BJ (cell line): ENCODE data around the gene STRN4. TPM values are rescaled to one million over a fixed set of nuclear protein-coding genes. Genes with fewer than 3 reads are reported as not detected.
"Not testable (repeated sequence)": the region's sequence is repeated elsewhere in the genome, so short reads cannot be mapped to it uniquely, and the experiment has no call there.

ENCODE experiments used
- CTCF ChIA-PET: fragments of 350-600 bp; formaldehyde crosslinking; extraction: SDS; loops from one replicate; lab custom pipeline; 2021; ENCODE audit warnings: antibody characterized with exemption, inconsistent platforms; lab: Yijun Ruan, JAX
- POLR2A ChIA-PET: fragments of 300-600 bp; sonication (Branson Sonifier 250); formaldehyde crosslinking; extraction: SDS; loops from one replicate; lab custom pipeline; 2021; ENCODE audit warnings: antibody characterized with exemption; lab: Charles Lee
- DNase-seq: peaks from one replicate; pipeline ENCODE4 v3.0.0-alpha.2; 2011; ENCODE audit warnings: low read depth
- H3K27me3 ChIP-seq: 2 replicates; pipeline ENCODE4 v1.6.0; 2011; ENCODE audit warnings: low read length; ENCODE audit not compliant: control insufficient read depth, insufficient read depth
- H3K36me3 ChIP-seq: 2 replicates; pipeline ENCODE4 v1.5.1; 2011; ENCODE audit warnings: low read length; ENCODE audit not compliant: control insufficient read depth, insufficient read depth
- H3K4me3 ChIP-seq: 2 replicates; pipeline ENCODE4 v1.5.1; 2011; ENCODE audit warnings: low read depth, mild to moderate bottlenecking, control low read depth, low read length
- CTCF ChIP-seq: IDR thresholded peaks from 2 replicates; pipeline ENCODE4 v1.5.1; 2011; ENCODE audit warnings: low read depth, mild to moderate bottlenecking, control low read depth, inconsistent platforms, low read length, moderate library complexity; ENCODE audit not compliant: insufficient read depth
- polyA plus RNA-seq: library from polyadenylated mRNA; depleted of rRNA; stranded (reverse); fragments of >200 nt; gene quantifications from 2 replicates; pipeline ENCODE4 v1.2.3, GENCODE V29; 2011

STRN4 gene
- polyA plus RNA-seq, 1 experiment: 78.6 TPM

GRCh38 chr19:46782355-46783019 lies 36.2 kb upstream of the STRN4 start:
- TF ChIP-seq CTCF: no peak
- ChIA-PET CTCF (interaction anchor here (3.7 kb wide), 1 partner anchor 58 kb away, joined by 11 read pairs; no protein-coding TSS in a partner anchor), POLR2A (no interaction called here)
- H3K36me3 ChIP-seq: peaks cover 38% of the 10 kb centered on the region
- no peak for DNase-seq
- H3K27me3 ChIP-seq: no peaks in the 10 kb centered on the region
- no peak overlapping the region for H3K4me3 ChIP-seq

GRCh38 chr19:46777956-46778645 lies 31.9 kb upstream of the STRN4 start:
- CTCF ChIA-PET: interaction anchor here (1.2 to 1.3 kb wide), 2 partner anchors 11 to 28 kb away, joined by 3 read pairs; no protein-coding TSS in a partner anchor
- H3K27me3 ChIP-seq, DNase-seq, POLR2A ChIA-PET, H3K4me3 ChIP-seq: not testable (repeated sequence)
- H3K36me3 ChIP-seq: peaks cover 52% of the 10 kb centered on the region

- no peaks in the 10 kb centered on the region for H3K27me3 ChIP-seq
- peaks cover 43% of the 10 kb centered on the region for H3K36me3 ChIP-seq
- CTCF ChIA-PET: interaction anchor here (1.2 to 1.3 kb wide), 2 partner anchors 10 to 27 kb away, joined by 3 read pairs; no protein-coding TSS in a partner anchor
- TF ChIP-seq CTCF: no peak
- no peak for DNase-seq
- no peak overlapping the region for H3K4me3 ChIP-seq
- POLR2A ChIA-PET: no interaction called here
These were observed 31.0 kb upstream of the STRN4 start for GRCh38 chr19:46776927-46777911.

GRCh38 chr19:46775642-46776258 lies 29.5 kb upstream of the STRN4 start:
- POLR2A ChIA-PET: no interaction called here
- CTCF ChIA-PET: interaction anchor here (0.6 to 0.9 kb wide), 3 partner anchors 9 to 44 kb away, joined by 3 read pairs; no protein-coding TSS in a partner anchor

More at GRCh38 chr19:46775642-46776258, 29.5 kb upstream of the STRN4 start:
- Histone ChIP-seq H3K27me3 (no peaks in the 10 kb centered on the region), H3K36me3 (peaks cover 38% of the 10 kb centered on the region), H3K4me3 (no peak overlapping the region)
- no peak for DNase-seq
- TF ChIP-seq CTCF: no peak
